NCI-H446 (cell line): Measurements from ENCODE around the gene CCDC63.
"Not testable (repeated sequence)": the region's sequence is repeated elsewhere in the genome, so short reads cannot be mapped to it uniquely, and the experiment has no call there.

Source experiments
- DNase-seq, 2 experiments: peaks; one replicate each; lab custom pipeline; 2025; lab: John Stamatoyannopoulos, UW

CCDC63 gene

GRCh38 chr12:110923192-110923591 lies 76.4 kb downstream of the CCDC63 start:
- no peak for DNase-seq

DNA sequence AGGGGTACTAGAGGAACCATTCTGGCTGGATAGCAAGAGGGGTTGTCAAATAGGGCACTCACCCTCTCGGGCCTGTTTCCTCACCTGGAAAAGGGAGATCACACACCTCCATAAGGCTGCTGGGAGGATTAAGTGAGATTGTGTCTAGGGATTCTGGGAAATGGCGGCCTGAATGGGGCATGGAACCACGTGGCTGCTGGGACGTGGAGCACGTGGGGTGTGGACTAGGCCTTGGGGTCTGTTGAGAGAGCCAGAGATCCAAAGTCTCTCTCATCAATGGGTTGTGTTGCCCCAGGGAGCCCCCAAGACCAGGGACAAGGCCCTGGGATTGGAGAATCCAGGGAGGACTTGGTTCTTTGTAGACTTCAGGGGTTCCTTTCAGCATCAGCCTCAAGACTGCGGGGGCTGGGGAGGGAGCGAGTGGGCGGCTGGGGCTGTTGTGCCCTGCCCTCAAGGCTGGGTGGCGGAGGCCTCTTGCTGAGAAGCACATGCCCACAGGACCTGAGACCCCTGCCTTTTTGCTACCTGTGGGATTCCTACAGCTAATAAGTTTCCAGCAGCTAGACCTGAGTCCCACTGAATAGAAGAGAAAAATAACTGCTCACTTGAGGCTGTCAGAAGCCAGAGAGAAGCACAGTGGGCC lies 77.0 kb downstream of the CCDC63 start:
- DNase-seq = no peak

- no peak for DNase-seq
Measured at GRCh38 chr12:110927546-110927945, 80.8 kb downstream of the CCDC63 start.

DNA sequence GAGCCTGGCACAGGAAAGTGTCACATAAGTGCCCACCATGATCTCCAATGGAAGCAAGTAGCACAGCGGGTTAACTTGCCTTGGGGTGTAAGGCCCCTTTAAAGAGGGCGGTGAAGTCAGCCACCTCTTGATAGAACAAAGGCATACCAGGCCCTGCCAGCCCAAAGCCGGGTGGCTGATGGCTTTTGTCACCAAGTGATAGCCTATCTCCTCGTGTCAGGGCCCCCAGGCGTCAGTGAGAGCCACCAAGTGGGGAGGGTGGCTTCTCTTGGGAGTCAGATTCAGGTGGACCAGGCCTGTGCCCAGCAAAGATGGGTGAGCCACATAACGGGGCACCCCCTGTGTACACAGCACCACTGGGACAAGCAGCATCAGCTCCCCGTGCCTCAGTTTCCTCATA lies 81.9 kb downstream of the CCDC63 start:
- DNase-seq = no peak

GRCh38 chr12:110929818-110930217 lies 83.0 kb downstream of the CCDC63 start:
- DNase-seq = no peak

GRCh38 chr12:110930348-110931314 lies 83.8 kb downstream of the CCDC63 start:
- DNase-seq = no peak

DNA sequence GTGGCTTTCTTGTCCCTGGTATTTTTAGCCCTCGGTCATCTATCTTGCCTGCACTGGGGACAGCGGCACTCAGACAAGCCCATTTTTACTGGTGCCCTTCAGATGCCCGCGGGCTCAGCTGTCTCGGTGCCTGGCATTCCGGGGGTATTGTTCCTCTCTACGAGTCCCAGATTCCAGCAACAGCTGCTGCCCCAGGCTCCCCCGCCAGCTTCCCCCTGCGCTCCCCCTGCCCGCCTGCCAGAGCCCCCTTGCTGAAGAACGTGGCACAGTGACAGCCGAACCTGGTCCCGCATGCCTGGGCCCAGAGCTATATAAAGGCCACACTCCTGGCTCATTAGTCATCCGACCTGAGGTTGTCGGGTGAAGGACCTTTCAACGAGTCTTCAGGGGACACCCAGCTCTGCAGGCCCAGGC lies 84.5 kb downstream of the CCDC63 start:
- no peak for DNase-seq

- no peak for DNase-seq
Measured at GRCh38 chr12:110932046-110932445, 85.3 kb downstream of the CCDC63 start.

DNA sequence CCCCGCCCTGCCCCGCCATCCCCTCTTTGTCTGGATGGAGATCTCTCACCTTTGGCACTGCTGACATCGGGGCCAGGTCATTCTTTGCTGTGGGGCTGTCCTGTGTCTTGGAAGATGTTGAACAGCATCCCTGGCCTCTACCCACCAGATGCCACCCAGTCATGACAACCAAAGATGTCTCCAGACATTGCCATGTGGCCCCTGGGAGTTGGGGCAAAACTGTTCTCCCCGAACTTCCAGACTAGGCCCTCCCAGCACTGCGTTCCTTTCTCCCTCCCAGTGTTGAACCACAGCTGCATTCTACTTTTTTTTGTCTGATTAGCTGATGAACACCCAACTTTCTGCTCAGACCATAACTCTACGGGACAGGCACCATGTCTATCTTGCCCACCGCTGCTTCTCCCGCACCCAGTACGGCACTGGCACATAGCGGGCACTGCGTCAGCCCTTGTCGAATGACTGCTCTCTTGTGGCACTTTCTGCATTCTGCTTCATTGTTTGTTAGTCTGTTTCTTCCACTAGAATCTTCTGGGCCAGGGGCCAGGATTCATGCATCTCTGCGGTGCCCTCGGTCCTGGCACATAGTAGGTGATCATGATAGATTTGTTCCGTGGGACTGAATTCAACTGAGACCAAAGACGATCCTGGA lies 86.7 kb downstream of the CCDC63 start:
- no peak for DNase-seq

GRCh38 chr12:110934093-110934852 lies 87.5 kb downstream of the CCDC63 start:
- DNase-seq = no peak

DNA sequence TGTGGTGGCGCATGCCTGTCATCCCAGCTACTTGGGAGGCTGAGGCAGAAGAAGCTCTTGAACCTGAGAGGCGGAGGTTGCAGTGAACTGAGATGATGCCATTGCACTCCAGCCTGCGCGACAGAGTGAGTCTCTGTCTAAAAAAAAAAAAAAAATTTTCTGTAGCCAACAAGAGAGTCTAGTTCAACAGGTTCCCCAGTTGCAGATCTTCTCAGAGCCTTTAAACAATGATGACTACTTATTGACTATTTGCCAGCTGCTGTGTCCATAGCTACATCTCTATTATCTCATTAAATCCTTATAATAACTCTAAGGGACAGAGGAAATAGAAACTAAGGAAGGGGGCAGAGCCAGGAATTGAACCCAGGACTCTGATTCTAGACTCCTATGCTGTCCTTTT lies 88.8 kb downstream of the CCDC63 start:
- no peak for DNase-seq

DNA sequence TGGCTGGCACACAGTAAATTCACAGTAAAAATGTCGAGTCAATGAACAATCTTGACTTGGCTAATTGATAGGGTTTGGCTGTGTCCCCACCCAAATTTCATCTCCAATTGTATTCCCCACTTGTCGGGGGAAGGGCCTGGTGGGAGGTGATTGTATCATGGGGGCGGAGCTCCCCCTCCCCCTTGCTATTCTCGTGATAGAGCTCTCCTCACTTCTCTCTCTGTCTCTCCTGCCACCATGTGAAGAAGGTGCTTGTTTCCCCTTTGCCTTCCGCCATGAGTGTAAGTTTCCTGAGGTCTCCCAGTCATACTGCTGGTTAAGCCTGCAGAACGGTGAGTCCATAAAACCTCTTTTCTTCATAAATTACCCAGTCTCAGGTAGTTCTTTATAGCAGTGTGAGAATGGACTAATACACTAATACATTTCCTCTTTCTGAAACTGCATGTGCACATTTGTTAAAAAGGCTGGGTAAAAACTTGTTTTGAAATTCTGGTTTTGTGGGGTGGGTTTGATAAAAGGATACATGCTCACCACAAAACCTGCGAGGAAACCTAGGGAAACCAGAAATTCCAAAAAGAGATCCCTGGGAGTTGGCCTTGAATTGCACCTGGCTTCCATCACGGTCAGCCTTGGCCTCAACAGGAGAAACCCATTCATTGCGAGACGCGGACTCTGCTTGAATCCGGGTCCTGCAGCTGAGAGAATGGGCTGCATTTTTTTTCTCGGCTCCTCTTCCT lies 89.7 kb downstream of the CCDC63 start:
- no peak for DNase-seq

- peak in 1 of 2 experiments; percentile 53 for DNase-seq
Measured at GRCh38 chr12:110937104-110937641, 90.4 kb downstream of the CCDC63 start.

GRCh38 chr12:110940296-110940695 lies 93.5 kb downstream of the CCDC63 start:
- no peak for DNase-seq

GRCh38 chr12:110940933-110941332 lies 94.1 kb downstream of the CCDC63 start:
- no peak for DNase-seq

GRCh38 chr12:110941391-110941790 lies 94.6 kb downstream of the CCDC63 start:
- no peak for DNase-seq

- DNase-seq = no peak
Measured at GRCh38 chr12:110943373-110943772, 96.6 kb downstream of the CCDC63 start.

DNA sequence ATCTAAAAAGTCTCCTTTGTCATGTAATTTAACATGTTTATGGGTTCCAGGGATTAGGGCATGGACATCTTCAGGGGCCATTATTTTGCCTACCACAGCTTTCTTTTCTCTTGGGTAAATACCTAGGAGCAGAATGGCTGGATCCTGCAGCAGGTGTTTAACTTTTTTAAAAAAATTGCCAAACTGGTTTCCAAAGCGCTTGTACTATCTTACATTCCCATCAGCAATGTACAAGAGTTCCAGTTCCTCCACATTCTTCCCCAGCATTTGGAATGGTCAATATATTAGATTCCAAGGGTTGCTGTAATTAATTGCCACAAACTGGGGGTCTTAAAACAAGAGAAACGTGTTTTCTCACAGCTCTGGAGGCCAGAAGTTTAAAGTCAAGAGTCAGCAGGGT lies 101.3 kb downstream of the CCDC63 start:
- no peak for DNase-seq

- not testable (repeated sequence) for DNase-seq
Measured at GRCh38 chr12:110950466-110950865, 103.7 kb downstream of the CCDC63 start.

GRCh38 chr12:110950867-110951266 lies 104.1 kb downstream of the CCDC63 start:
- not testable (repeated sequence) for DNase-seq
